HepG2 (cell line): ENCODE data around the gene ITIH1. TPM values are rescaled to one million over a fixed set of nuclear protein-coding genes. Genes with fewer than 3 reads are reported as not detected.

Experiments
- ERF ChIP-seq: IDR thresholded peaks from 2 replicates; pipeline ENCODE4 v1.6.1; 2018; ENCODE audit warnings: missing biosample characterization, missing genetic modification reagents
- FOXO1 ChIP-seq: sonication (generic); formaldehyde crosslinking; IDR thresholded peaks from 2 replicates; pipeline ENCODE4 v1.4.0; 2020; ENCODE audit warnings: missing genetic modification reagents
- HMG20A ChIP-seq: IDR thresholded peaks from 2 replicates; pipeline ENCODE4 v1.6.1; 2016; ENCODE audit warnings: borderline replicate concordance
- HNRNPL ChIP-seq: fragments of 200-400 bp; formaldehyde crosslinking; IDR thresholded peaks from 2 replicates; pipeline ENCODE4 v1.6.1; 2017; ENCODE audit warnings: mild to moderate bottlenecking, low read depth, low read length
- HOXA3 ChIP-seq: sonication (generic); formaldehyde crosslinking; IDR thresholded peaks from 2 replicates; pipeline ENCODE4 v1.5.0; 2020; ENCODE audit warnings: missing genetic modification reagents
- ISL2 ChIP-seq: sonication (generic); formaldehyde crosslinking; IDR thresholded peaks from 2 replicates; pipeline ENCODE4 v1.5.0; 2020; ENCODE audit warnings: missing genetic modification reagents
- PAX8 ChIP-seq: sonication (generic); formaldehyde crosslinking; IDR thresholded peaks from 2 replicates; pipeline ENCODE4 v1.8.0; 2022; ENCODE audit warnings: mild to moderate bottlenecking, missing genetic modification reagents, borderline replicate concordance
- TOPORS ChIP-seq: sonication (generic); formaldehyde crosslinking; IDR thresholded peaks from 2 replicates; pipeline ENCODE4 v1.8.0; 2023; ENCODE audit warnings: mild to moderate bottlenecking, missing genetic modification reagents
- ZMYM3 ChIP-seq: sonication (generic); formaldehyde crosslinking; IDR thresholded peaks from 2 replicates; pipeline ENCODE4 v1.5.1; 2020; ENCODE audit warnings: mild to moderate bottlenecking, missing genetic modification reagents
- ZNF317 ChIP-seq: sonication (generic); formaldehyde crosslinking; IDR thresholded peaks from 2 replicates; pipeline ENCODE4 v1.5.0; 2020; ENCODE audit warnings: mild to moderate bottlenecking, missing genetic modification reagents
- ZNF446 ChIP-seq: sonication (generic); formaldehyde crosslinking; IDR thresholded peaks from 2 replicates; pipeline ENCODE4 v1.5.0; 2020; ENCODE audit warnings: mild to moderate bottlenecking, missing genetic modification reagents
- polyA plus RNA-seq, 8 experiments: library from polyadenylated mRNA; depleted of rRNA in 3 of 8; stranded (reverse) in 7 of 8; unstranded in 1 of 8; fragments of >200 nt; fragmentation: Illumina TruSeq in 4 of 8; extraction: Trizol in 4 of 8; gene quantifications; 2 replicates each; pipeline versions ENCODE4 v1.2.1 to v1.2.3, GENCODE V29; 2011 to 2016; ENCODE audit warnings: low read depth in 4 of 8, missing spikeins in 1 of 8, mixed read lengths in 1 of 8; ENCODE audit not compliant: insufficient read depth in 1 of 8
- total RNA-seq, 5 experiments: library from RNA; depleted of rRNA; stranded (reverse); fragments of >200 nt; fragmentation: Illumina TruSeq; extraction: Trizol; gene quantifications; 2 replicates each; pipeline ENCODE4 v1.2.3, GENCODE V29; 2016; ENCODE audit warnings: low read depth in 1 of 5
- TF ChIP-seq, protein P1 (sequence below): sonication (generic); formaldehyde crosslinking; IDR thresholded peaks from 2 replicates; pipeline ENCODE4 v1.8.0; 2022; ENCODE audit warnings: missing genetic modification reagents, mild to moderate bottlenecking, inconsistent platforms, borderline replicate concordance
- TF ChIP-seq, protein P2 (sequence below): sonication (generic); formaldehyde crosslinking; IDR thresholded peaks from 2 replicates; pipeline ENCODE4 v1.4.0; 2020; ENCODE audit warnings: mild to moderate bottlenecking, missing genetic modification reagents
- TF ChIP-seq, protein P3 (sequence below): sonication (generic); formaldehyde crosslinking; IDR thresholded peaks from 2 replicates; pipeline ENCODE4 v1.4.0; 2020; ENCODE audit warnings: missing genetic modification reagents, mild to moderate bottlenecking, borderline replicate concordance
- TF ChIP-seq, protein P4 (sequence below): sonication (generic); IDR thresholded peaks from 2 replicates; pipeline ENCODE4 v1.6.1; 2016; ENCODE audit warnings: low read depth, borderline replicate concordance
- TF ChIP-seq, protein P5 (sequence below): sonication (generic); formaldehyde crosslinking; IDR thresholded peaks from 2 replicates; pipeline ENCODE4 v1.5.0; 2020; ENCODE audit warnings: missing genetic modification reagents

Gene ITIH1
- total and polyA plus RNA-seq, 2 of the 13 experiments (the other 11 are each of a cell fraction or from before 2014, with no cell fraction given): 12.3 to 19.6 TPM

DNA sequence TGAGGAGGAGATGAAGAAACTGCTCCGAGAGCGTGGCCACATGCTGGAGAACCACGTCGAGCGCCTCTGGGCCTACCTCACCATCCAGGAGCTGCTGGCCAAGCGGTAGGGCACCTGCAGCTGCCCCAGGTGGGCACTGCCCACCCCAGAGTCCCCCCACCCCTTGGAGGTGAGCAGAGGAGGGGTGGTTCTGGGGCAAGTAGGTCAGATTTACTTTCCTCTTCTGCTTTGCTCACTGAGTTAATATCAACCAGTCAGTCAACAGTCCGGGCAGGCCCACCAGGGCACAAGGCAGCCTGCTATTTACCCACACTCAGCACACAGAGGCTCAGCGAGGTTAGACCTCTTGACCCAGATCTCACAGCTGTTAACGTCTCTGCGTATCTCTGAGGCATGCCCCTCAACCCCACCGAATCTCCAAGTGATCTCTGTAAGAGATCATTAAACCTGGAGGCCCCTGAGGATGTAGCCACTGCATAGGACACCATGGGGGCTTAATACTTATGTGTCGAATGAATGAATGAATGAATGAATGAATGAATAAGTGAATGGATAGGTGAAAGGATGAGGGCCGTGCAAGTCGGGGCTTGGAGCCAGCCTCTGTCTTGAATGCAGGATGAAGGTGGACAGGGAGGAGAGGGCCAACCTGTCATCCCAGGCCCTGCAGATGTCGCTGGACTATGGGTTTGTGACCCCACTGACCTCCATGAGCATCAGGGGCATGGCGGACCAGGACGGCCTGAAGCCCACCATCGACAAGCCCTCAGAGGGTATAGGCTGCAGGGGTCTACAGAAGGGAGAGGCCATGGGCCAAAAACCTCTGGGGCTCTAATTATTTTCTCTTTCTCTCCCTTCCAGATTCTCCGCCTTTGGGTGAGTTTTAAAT is 9.2 kb downstream of the ITIH1 start (continued):
- TF ChIP-seq, protein P1, sequence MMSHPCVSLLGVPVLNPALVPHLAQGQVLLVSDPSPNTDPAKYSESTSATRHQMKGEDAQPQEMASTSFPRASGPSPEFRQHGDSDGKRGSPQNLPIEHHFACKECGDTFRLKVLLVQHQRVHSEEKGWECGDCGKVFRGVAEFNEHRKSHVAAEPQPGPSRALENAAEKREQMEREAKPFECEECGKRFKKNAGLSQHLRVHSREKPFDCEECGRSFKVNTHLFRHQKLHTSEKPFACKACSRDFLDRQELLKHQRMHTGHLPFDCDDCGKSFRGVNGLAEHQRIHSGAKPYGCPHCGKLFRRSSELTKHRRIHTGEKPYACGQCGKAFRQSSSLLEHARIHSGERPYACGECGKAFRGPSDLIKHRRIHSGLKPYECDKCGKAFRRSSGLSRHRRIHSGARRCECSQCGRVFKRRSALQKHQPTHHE: no peak
- peak; percentile 66; the same call in 1 of the 2 replicates for TF ChIP-seq HMG20A
- peak; percentile 78 for TF ChIP-seq ZMYM3
- peak; percentile 74; the same call in 1 of the 2 replicates for TF ChIP-seq ERF
- TF ChIP-seq, protein P2, sequence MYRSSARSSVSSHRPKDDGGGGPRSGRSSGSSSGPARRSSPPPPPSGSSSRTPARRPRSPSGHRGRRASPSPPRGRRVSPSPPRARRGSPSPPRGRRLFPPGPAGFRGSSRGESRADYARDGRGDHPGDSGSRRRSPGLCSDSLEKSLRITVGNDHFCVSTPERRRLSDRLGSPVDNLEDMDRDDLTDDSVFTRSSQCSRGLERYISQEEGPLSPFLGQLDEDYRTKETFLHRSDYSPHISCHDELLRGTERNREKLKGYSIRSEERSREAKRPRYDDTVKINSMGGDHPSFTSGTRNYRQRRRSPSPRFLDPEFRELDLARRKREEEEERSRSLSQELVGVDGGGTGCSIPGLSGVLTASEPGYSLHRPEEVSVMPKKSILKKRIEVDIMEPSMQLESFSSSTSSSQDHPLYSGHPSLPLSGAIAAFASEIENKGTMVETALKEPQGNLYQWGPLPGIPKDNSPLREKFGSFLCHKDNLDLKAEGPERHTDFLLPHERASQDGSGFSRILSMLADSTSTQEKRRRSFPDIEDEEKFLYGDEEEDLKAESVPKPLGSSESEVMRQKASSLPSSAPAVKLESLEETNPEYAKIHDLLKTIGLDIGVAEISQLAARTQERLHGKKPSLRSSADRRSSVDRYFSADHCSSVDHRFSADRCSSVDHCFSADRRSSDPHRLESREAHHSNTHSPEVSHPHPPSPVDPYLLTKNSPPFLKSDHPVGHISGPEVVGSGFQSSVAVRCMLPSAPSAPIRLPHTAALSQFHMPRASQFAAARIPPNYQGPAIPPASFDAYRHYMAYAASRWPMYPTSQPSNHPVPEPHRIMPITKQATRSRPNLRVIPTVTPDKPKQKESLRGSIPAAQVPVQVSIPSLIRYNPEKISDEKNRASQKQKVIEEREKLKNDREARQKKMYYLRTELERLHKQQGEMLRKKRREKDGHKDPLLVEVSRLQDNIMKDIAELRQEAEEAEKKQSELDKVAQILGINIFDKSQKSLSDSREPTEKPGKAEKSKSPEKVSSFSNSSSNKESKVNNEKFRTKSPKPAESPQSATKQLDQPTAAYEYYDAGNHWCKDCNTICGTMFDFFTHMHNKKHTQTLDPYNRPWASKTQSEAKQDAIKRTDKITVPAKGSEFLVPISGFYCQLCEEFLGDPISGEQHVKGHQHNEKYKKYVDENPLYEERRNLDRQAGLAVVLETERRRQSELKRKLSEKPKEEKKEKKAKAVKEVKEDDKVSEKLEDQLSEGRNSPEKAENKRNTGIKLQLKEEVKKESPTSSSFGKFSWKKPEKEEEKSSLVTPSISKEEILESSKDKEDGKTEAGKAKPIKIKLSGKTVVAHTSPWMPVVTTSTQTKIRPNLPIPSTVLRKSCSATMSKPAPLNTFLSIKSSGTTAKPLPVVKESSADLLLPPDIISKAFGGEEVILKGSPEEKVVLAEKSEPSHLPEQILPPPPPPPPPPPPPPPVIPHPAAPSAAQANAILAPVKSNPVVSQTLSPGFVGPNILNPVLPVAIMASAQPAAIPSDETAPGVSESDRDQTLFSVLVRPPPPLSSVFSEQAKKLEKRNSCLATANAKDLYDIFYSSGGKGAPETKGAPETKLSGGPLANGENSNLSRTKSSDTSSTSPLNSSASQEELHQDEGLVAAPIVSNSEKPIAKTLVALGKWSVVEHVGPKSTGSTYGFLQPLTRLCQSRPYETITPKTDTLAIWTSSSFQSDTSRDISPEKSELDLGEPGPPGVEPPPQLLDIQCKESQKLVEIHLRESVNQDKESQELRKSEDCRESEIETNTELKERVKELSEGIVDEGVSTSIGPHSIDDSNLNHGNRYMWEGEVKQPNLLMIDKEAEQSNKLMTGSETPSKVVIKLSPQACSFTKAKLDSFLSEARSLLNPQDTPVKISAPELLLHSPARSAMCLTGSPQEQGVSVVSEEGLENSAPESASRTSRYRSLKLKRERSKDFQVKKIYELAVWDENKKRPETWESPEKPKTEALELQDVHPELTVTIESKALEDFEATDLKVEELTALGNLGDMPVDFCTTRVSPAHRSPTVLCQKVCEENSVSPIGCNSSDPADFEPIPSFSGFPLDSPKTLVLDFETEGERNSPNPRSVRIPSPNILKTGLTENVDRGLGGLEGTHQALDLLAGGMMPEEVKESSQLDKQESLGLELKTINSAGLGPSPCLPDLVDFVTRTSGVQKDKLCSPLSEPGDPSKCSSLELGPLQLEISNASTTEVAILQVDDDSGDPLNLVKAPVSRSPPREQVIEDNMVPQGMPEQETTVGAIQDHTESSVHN (CRISPR knock-in tag): no peak
- peak; percentile 96 for TF ChIP-seq HNRNPL
- TF ChIP-seq ISL2: peak; percentile 68
- peak; percentile 71; the same call in 1 of the 2 replicates for TF ChIP-seq FOXO1 (CRISPR knock-in tag)
- TF ChIP-seq ZNF317: no peak
- TF ChIP-seq HOXA3 (CRISPR knock-in tag): peak; percentile 40; the same call in 1 of the 2 replicates
- TF ChIP-seq PAX8: no peak
- no peak for TF ChIP-seq ZNF446 (CRISPR knock-in tag)
- TF ChIP-seq, protein P3, sequence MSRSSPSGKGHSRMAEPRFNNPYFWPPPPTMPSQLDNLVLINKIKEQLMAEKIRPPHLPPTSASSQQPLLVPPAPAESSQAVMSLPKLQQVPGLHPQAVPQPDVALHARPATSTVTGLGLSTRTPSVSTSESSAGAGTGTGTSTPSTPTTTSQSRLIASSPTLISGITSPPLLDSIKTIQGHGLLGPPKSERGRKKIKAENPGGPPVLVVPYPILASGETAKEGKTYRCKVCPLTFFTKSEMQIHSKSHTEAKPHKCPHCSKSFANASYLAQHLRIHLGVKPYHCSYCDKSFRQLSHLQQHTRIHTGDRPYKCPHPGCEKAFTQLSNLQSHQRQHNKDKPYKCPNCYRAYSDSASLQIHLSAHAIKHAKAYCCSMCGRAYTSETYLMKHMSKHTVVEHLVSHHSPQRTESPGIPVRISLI (CRISPR knock-in tag): 0 out of 2 replicates have a peak, but pooled peaks have one; percentile 12
- peak; percentile 45; the same call in 1 of the 2 replicates for TF ChIP-seq TOPORS (CRISPR knock-in tag)
- TF ChIP-seq, protein P4, sequence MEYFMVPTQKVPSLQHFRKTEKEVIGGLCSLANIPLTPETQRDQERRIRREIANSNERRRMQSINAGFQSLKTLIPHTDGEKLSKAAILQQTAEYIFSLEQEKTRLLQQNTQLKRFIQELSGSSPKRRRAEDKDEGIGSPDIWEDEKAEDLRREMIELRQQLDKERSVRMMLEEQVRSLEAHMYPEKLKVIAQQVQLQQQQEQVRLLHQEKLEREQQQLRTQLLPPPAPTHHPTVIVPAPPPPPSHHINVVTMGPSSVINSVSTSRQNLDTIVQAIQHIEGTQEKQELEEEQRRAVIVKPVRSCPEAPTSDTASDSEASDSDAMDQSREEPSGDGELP: peak; percentile 94
- TF ChIP-seq, protein P5, sequence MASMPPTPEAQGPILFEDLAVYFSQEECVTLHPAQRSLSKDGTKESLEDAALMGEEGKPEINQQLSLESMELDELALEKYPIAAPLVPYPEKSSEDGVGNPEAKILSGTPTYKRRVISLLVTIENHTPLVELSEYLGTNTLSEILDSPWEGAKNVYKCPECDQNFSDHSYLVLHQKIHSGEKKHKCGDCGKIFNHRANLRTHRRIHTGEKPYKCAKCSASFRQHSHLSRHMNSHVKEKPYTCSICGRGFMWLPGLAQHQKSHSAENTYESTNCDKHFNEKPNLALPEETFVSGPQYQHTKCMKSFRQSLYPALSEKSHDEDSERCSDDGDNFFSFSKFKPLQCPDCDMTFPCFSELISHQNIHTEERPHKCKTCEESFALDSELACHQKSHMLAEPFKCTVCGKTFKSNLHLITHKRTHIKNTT: no peak
